Stimulated activated CD8-positive, alpha-beta memory T cell treated with anti-CD3 and anti-CD28 coated beads, Interleukin-7, amount 100 ng/mL, for 4 hours (primary cell): ENCODE measurements around the gene RMDN2.

ENCODE experiments used
- DNase-seq, 2 donors: peaks; one replicate each; pipeline ENCODE4 v3.0.0-alpha.2; 2020; ENCODE audit warnings: low read depth in 2 of 2

RMDN2 gene

DNA sequence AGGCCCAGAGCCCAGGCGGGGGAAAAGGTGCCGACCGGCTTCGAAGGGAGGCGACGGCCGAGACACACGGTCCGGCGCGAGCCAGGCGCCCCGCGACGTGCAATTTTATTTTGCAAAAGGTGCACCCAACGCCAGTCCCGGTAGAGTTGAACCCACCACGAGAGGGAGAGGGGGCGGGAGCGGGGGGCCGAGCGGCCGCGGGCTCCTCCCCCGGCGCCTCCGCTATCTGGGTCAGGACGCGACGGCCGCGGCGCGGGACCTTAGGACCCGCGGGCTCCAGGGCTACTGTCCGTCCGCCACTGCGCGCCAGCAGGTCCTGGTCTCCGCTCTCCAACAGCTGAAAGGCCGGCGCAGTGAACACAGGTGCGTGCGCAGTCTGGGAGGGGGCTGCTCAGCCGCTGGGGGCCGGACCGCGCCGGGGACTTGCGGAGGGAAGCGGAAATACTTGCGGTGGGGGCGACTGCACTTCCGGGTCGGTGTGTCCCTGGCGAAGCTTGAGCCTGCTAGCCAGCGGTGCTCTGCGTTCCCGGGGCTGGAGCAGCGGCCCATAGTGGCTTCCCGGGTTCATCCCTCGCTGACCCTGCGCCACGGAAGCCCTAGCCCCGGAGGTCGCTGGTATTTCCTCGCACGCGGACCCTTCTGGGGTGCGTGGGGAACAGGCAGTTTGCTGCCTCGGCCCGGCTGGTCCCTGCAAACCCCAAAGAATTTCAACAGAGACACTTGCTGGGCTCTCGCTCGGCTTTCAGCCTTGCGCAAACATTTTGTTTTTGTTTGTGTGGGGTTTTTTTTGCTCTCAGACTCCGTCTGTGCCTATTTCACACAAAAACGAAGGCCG lies at the start of gene RMDN2:
Gene RMDN2 (plus strand): TSS at position 225 of the 835 bp plus-strand sequence. CDS start 3,991 bp downstream, outside the sequence.
- peak; percentile 58 to 81 for DNase-seq

DNA sequence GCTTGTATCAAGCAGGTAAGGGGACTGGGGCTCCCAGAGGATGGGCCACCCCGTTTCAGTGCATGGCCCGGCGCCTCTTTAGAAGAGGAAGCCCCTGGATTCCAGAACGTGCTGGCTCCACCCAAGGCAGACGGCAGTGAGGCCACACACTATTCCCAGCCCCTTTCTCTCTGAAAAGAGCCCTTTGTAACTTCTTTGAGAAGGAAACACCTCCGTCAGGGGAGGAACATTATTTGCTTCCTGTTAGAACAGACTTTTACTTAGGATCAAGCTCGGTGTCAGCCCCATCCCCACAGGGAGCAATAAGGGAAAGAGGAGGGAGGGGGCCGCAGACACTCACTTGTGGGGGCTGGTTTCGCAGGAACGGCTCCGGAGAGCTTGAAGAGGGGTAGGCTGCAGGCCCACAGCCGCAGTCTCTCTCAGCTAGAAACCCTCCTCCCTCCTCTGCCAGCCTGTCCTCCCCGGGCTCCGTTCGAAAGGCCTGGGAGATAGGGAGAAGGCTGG lies 49.6 kb upstream of the RMDN2 start:
- no peak for DNase-seq

DNA sequence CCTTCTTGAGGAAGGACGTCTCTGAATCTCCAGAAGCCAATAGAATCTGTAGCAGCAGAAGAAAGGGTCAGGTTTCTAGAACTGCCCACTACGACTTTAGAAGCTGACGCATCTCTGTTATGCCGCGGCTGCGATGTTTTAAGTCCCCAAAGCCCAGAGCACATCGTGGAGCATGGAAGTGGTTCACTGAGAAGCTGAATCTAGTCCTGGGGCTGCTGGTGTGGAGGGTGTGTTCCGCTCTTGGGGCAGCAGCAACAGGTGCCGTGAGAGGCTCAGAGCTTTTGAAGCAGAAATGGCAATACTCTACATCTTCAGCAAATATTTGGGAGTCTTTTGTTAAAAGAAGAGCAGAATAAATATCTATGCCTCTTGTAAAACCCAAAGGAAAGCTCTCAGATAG lies 48.9 kb upstream of the RMDN2 start:
- no peak for DNase-seq

DNA sequence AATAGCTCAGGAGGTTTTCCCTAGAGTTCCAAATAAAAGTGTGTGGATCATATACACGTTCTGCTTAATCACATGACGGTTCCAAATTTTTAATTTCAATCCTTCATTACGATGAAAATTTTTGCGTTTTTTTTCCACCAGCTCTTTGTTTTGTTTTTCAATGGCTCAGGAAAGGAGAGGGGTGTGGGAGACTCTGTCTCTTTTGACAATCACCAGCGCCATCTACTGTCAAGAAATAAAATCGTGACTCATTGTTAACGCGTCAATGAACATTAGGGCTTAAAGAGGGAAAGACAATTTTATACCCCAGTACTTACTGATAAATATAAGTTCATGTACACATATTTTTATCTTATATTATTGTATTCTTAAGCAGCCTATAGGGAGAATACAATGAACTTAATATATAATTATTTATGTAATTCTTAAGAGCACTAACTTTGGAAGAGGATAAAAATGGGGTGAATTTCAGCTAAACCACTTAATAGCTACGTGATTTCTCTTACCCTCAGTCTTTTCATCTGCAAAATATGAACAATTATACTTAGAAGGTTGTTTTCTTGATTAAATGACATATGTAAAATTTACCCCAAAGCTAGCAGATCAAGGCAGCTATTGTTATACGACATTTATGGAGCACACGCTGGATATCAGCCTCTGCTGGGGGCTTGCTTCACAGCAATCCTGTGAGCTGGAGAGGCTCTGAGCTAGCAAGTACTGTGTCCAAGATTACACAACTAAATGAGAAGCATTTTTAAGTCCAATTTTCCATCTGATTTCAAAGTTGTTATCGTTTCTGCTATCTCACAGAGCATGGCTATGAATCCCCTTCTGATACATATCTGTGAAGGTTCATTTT lies 47.4 kb upstream of the RMDN2 start:
- DNase-seq = no peak

- DNase-seq = no peak
Measured at GRCh38 chr2:37878536-37878935, 46.6 kb upstream of the RMDN2 start.

DNA sequence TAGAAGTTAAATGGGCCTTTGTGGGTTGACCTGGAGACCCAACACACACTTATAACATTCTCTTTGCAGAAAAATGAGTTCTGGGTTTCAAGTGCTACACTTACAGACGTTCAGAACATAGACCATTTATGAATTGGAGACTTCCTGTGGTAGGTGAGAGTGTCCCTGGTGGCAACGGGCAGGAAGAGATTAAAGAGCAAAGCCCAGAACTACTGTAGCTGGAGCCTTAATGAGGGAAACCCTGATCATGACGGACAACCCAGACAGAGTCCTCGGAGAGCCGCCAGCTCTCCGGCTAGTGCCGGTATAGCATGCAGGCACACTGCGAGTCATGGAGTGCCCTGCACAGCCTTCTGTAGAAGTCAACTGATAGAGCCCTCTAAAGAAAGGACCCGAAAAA lies 44.5 kb upstream of the RMDN2 start:
- no peak for DNase-seq

DNA sequence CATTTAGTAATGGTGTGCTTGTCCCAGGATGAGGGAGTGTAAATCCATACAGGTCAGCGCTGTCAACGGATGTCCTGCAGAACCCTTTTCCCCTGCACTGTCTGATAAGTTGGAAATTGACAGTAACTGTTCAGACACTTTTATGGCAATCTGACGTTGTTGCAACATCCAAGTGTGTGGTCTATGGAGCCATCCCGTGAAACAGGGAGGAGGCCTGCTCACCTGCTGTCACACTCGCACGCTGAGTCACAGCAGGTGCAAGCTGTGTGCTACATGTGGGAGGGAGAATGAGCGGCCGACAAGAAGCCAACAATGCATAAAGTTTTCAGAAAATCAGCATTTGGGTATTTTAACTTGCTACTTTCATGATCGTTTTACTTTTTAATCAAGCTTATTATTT lies 43.7 kb upstream of the RMDN2 start:
- DNase-seq = no peak

DNA sequence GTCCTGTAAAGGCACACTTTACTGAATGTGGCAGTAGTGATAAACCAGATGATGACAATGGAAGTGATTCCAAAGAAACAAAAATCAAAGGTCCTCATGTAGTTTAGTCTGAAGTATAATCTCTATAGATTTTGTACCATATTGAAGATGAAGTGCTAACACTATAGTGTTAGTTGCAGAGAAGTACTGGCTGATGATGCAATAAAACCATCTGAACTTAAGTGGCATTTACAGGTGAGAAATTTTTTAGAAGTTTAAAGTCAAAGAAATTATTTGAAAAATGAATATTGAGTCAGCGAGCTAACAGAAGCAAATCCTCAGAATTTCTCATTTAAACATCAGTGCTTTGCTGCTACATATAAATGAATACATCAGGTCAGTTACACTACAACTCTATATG lies 43.1 kb upstream of the RMDN2 start:
- no peak for DNase-seq

DNA sequence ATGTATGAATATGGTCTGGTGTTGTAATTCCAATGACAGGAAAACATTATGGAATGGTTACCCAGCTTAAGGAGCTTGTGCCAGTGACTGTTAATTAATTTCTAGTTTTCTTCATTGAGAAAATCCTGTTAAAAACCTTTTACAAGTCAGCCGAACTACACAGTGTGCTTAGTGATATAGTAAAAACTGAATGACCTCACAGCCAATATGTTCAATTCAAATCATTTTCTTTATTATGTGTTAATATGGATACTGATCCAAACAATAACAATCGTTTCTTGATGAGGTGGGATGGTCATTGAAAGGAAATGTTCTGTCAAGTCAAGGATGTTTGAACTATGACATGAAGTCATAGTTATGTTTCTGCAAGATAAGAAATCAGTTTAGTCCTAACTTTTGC lies 41.6 kb upstream of the RMDN2 start:
- DNase-seq = no peak

DNA sequence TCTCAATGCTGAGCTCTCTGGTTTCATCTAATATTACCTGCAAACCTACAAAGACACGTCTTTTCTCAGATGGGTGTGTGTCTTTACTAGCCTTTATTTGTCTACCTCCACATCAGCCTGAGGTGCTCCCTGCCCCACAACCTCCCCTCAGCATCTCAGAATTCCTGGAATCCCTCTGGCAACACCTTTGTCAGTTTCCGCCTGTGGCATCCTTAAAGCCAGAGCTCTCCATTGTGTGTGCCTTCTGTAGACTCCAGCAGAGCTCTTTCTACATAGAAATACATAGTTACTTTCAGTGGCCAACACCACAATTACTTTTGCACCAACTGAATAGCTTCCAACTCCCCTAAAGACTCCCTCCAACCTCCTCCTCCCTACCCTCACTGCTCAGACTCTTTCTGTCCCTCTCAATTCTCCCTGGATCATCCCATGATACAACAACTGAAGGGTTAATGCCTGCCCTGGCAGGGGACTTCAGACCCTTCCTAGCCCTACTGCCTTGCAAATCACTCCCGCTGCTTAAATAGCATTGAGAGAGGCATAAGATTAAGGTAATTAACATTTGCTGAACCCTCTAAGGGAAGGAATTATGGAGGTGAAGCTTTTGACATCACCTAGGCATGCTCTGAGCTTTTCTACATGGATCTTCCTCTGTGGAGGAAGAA lies 39.6 kb upstream of the RMDN2 start:
- DNase-seq = no peak

- no peak for DNase-seq
Measured at GRCh38 chr2:37886745-37887144, 38.3 kb upstream of the RMDN2 start.

DNA sequence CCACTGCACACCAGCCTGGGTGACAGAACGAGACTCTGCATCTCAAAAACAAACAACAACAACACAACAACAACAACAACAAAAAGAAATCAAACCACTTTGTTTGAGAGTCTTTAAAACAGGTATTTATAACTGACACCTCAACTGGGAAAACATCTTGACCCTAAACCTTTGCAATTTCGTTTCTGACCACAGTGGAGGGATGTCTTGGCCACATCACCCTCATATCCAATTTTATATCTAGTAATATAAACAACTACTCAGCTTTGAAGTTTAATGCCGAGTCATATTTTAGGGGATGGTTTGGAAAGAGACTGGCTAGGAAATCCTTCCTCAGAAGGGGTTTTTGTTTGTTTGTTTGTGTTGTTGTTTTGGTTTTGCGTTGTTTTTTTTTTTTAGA lies 37.8 kb upstream of the RMDN2 start:
- DNase-seq = no peak

GRCh38 chr2:37890893-37891495 lies 34.1 kb upstream of the RMDN2 start:
- peak; percentile 38 to 46 for DNase-seq

DNA sequence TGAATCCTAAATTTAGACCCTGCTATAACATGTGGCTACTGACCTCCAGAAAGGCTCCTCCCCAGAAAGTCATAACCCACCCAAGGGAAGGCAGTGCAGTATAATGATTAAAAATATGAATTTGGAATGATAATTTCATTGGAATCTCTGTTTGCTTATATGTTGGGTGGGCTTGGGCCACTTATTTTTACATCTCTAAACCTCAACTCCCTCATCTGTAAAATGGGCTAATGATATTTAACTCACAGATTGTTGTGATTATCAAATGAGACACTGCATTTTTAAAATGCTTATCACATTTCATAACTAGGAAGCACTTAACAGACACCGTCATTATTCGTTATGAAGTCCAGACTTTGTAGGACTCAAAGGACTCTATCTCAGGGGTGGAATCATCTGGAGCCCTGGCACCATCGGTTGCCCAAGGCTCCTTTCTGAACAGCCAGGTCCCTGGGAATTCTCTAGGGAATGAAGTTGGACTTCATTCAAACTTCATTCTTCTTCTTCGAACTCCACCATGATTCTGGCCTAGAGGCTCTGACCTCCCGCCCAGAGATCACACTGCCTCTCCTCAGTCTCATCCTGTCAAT lies 33.1 kb upstream of the RMDN2 start:
- no peak for DNase-seq

GRCh38 chr2:37892436-37893114 lies 32.5 kb upstream of the RMDN2 start:
- DNase-seq = no peak

DNA sequence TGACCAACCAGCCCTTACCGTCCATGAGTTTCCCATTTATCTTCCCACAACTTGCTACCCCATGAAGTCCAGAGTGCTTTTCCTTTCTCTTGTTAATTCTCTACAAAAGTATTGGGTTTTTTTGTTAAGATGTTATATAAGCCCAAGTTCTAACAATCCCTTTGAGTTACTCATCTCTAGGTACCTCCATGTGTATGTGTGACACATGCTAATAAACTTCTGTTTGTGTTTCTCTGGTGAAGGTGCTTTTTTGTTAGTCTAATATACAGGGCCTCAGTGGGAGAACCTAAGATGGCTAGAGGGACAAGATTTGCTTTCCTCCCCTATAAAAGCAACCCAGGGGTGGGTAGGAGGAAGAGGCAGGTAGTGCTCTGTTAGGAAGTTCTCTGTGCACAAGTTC lies 31.8 kb upstream of the RMDN2 start:
- no peak for DNase-seq

DNA sequence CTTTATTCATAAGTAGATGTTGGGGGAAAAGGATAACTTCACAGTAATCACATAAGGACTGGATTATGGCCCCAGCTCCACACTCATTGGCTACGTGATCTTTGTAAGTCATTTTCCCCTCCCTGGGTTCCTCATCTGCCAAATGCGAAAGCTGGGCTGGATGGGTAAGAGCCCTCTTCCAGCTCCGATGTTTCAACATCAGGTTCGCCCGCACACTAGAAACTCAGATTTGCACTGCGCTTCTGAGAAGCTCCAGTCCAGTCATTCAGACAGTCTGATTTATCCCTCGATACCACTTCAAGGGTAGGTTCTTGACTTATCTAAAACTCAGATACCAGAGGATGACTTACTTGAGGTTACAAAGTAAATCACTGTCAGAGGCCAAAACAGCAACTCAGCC lies 31.0 kb upstream of the RMDN2 start:
- no peak for DNase-seq

- DNase-seq = no peak
Measured at GRCh38 chr2:37894601-37895000, 30.5 kb upstream of the RMDN2 start.

- DNase-seq = no peak
Measured at GRCh38 chr2:37895140-37895539, 29.9 kb upstream of the RMDN2 start.

- DNase-seq = no peak
Measured at GRCh38 chr2:37896319-37896718, 28.8 kb upstream of the RMDN2 start.

GRCh38 chr2:37897511-37897910 lies 27.6 kb upstream of the RMDN2 start:
- no peak for DNase-seq
